ENCODE results near the gene ITPA. TPM values are rescaled to one million over a fixed set of nuclear protein-coding genes. Genes with fewer than 3 reads are reported as not detected.
"Not testable (repeated sequence)": the region's sequence is repeated elsewhere in the genome, so short reads cannot be mapped to it uniquely, and the experiment has no call there.

The ITPA gene
- total RNA-seq, 1 experiment from 2014 or later = 80.9 TPM

GRCh38 chr20:3173610-3174441 is 35.5 kb upstream of the ITPA start:
- peak; percentile 81 for DNase-seq (ENCODE audit: low read depth)

DNA sequence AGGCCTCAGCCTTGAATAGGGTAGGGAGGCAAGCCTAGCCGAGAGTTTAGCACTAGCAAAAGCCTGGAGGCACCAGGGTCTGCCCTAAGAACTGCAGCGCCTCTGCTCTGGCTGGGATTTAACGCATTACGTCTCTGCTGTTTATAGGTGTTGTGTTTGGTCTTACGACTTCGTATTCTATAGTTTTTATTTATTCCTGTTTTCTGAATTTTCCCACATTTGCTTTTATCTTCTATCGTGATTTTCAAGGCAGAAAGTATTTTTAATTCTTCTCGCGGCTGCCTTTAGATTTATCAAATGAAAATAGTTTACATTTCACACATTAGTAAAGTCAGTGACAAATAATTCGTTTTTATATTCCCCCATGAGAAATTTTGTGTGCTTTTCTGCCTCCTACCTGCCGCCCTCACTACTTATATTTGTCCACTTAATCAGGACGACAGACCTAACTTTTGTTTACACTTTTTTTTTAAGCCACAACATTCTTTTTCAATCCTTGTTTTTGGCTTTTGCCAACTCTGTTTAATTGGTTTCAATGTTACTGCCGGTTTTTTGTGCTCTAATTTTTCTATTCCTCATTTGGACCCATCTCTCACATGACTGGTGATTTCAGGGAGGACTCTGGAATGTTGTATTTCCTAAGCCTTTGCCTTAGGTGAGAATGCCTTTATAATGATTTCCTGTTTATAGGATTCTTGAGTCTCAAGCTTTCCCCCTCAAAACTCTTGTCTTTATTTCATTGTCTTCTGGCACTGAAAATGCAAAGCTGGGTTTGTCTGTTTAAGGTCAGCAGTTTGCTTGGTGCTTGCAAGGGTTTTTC is 34.6 kb upstream of the ITPA start:
- DNase-seq (ENCODE audit: low read depth) = peak; percentile 42

GRCh38 chr20:3175270-3175669 is 34.0 kb upstream of the ITPA start:
- no peak for DNase-seq (ENCODE audit: low read depth)

GRCh38 chr20:3177746-3178485 is 31.4 kb upstream of the ITPA start:
- DNase-seq (ENCODE audit: low read depth) = no peak

DNA sequence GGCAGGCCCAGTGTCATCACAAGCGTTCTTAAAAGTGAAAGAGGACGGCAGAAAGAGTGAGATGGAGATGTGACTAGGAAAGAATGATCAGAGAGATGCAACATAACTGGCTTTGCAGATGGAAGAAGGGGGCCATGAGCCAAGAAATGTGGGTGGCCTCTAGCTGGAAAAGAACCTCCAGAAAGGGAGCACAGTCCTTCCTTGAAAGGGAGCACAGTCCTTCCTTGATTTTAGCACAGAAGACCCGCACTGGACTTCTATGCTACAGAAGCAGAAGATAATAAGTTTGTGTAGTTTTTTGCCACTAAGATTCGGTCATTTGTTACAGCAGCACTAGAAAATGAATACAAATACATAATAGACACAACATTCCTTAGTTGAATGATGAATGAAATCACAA is 29.0 kb upstream of the ITPA start:
- DNase-seq (ENCODE audit: low read depth) = no peak

DNA sequence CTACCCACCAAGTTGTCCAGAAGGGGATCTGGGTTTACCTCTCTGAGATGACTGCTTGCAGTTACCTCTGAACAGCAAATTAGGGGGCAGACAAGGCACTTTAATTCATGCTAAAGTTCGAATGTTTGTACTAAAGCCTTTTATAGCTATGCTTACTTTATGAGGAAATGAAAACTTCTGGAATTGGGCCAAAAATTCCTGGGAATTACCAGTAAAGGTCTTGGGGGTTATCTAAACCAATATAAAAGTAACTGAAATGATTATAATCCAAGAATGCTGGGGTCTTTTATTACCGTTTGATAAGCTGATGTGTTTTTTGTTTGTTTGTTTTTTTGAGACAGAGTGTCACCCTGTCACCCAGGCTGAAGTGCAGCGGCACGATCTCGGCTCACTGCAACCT is 28.0 kb upstream of the ITPA start:
- no peak for DNase-seq (ENCODE audit: low read depth)

- not testable (repeated sequence) for DNase-seq (ENCODE audit: low read depth)
Measured at GRCh38 chr20:3182429-3182828, 26.9 kb upstream of the ITPA start.

- no peak for DNase-seq (ENCODE audit: low read depth)
Measured at GRCh38 chr20:3183896-3184612, 25.2 kb upstream of the ITPA start.

- DNase-seq (ENCODE audit: low read depth) = not testable (repeated sequence)
Measured at GRCh38 chr20:3187861-3188260, 21.4 kb upstream of the ITPA start.

- no peak for DNase-seq (ENCODE audit: low read depth)
Measured at GRCh38 chr20:3188823-3189413, 20.4 kb upstream of the ITPA start.

GRCh38 chr20:3189561-3190131 is 19.7 kb upstream of the ITPA start:
- no peak for DNase-seq (ENCODE audit: low read depth)

DNA sequence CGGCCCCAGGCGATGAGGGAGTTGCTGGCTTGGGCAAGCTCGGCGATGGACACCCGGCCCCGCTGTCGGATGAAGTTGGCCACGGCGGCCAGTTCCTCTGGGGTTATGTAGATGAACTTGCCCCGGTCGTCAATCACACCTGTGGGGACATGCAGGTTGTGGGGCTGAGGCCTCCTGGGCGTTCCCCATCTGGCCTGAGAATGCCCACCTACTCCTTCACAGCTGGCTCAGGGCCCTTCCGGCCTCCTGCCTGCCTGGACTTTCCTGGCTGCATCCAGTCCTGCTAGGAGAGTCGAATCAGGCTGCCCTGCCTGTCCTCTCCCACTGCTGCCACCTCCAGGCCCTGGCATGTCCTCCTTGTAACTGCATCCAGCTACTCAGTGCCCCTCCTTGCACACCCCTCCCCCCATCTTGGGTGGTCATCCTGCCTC is 18.6 kb upstream of the ITPA start:
- no peak for DNase-seq (ENCODE audit: low read depth)

DNA sequence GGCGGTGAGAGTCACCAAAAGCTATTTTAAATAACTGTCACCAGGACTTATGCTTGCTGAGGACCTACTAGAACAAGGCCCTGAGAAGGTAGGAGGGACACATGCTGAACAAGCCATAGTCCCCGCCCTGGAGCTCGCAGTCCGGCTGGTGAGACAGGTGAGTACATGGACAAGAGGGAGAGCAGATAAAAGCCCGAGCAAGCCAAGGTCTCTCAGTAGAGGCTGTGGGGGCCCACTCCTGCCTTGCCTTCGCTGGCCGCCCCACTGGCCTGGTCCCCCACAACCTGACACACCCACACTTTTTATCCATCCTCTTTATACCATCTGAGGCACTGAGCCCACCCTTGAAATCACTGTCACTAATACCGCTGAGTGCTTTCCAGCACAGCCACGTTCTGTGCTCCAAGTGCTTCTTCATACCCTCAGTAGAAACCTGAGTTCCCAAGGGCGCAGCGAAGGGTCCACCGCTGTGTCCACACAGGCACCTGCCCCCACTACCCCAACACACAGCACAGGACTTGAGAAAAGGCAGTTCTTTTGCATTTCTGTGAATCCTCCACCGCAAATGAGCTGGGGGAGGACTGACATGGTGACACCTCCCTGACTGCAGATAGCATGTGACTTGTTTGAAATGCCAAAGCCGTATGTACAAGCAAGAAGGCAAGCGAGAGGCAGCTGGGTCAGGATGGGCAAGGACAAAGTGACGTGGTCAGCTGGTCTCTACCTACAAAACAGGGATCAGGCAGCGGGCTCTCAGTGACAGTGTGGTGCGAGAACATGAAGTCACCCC is 16.9 kb upstream of the ITPA start:
- DNase-seq (ENCODE audit: low read depth) = no peak

- DNase-seq (ENCODE audit: low read depth) = no peak
Measured at GRCh38 chr20:3193806-3194616, 15.3 kb upstream of the ITPA start.

DNA sequence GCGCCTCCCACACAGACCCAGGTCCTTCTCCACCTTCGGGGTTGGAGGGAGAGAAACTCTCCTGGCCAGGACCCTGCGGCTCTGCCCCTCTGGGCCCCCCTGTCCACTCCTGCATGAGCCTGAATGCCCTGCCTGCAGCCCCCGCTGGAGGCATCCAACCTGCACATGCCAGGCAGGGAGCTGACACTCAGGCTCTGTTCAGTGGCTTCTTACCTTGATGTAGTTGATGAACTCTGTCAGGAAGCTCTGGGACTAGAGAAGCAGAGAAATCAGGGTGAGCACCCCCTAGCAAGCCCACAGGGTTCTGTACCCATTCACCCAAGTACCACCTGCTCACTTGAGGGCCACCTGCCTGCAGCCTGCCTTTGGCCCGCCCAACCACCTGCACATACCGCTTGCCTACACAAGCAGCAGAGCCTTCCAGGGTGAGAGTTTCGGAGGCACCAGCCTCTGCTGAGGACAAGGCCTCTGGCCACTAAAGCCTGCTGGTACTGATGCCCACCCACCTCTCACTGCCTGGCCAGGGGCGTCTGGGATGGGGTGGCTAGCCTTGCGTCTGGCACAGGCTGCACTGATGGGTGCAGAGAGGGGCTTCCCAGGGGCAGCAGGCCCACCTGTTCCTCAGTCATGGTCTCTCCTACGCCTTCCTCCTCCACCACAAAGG is 14.5 kb upstream of the ITPA start:
- no peak for DNase-seq (ENCODE audit: low read depth)

DNA sequence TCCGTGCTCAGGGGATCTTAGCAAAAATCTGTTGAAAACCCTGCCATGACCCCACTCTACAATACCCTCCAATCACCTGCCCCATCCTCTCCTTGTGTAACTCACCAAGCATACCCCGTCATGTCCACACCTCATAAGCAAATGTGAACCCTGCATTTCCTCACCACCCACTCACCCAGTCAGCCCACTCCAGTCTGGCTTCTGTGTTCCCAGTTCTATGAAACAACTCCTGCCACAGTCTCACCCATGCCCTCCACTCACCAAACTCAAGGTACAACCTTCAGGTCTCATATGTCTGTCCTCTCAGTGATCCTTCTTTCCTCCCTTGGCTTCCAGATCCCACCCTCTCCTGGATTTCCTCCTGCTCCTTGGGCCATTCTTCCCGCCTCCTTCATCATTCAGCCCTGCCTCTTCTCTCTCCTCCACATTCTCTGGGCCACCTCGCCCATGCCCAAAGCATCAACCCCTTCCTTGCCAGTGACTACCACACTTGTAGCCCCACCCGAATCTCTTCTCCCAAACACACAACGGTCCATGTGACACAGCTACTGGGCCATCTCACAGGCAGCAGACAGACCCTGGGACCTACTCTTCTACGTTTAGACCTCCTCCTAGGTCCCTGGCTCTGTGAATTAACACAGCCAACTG is 13.6 kb upstream of the ITPA start:
- DNase-seq (ENCODE audit: low read depth) = no peak

- DNase-seq (ENCODE audit: low read depth) = no peak
Measured at GRCh38 chr20:3199206-3199605, 10.1 kb upstream of the ITPA start.

All from M059J (cell line).